Measurements from ENCODE around the gene ERCC6L2.

ERCC6L2 gene

DNA sequence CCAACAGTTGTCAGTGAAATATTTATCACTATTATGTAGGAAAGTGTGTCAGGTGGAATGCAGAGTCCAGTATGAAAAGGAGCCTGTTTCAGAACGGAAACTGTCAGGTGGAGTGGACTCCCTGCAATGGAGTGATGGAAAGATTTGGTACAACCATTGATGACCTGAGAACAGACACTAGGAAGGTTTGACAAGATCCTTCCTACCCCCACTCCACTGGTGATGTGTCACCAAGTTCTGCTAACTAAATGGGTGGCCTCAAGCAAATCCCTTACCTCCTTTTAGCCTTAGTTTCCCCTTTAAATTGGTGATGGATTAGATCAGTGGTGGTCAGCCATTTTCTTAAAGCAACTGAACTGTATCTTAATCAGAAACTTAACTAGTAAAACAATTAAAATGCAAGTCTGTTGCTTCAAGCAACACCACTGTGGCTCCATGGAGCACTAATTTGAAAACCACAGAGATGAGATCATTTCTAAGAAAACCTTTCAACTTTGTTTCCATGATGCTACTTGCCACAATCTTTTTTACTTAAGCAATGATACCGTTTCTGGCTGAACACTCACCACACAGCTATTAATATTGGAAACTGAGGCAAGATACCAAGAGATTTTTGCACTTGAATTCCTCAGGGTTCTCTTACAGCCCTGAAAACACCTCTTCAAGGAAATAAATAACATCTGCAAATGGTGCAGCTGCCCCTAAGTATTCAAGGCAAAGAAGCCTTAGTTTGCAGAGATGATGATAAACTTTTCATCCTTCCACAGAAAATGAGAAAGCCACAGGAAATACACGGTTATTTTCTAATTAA, 140.6 kb downstream of the ERCC6L2 start:
- no peak for DNase-seq
- H3K9me3 ChIP-seq: no peaks in the 10 kb centered on the region
- no peaks in the 10 kb centered on the region for H3K4me1 ChIP-seq
- TF ChIP-seq, protein P1, sequence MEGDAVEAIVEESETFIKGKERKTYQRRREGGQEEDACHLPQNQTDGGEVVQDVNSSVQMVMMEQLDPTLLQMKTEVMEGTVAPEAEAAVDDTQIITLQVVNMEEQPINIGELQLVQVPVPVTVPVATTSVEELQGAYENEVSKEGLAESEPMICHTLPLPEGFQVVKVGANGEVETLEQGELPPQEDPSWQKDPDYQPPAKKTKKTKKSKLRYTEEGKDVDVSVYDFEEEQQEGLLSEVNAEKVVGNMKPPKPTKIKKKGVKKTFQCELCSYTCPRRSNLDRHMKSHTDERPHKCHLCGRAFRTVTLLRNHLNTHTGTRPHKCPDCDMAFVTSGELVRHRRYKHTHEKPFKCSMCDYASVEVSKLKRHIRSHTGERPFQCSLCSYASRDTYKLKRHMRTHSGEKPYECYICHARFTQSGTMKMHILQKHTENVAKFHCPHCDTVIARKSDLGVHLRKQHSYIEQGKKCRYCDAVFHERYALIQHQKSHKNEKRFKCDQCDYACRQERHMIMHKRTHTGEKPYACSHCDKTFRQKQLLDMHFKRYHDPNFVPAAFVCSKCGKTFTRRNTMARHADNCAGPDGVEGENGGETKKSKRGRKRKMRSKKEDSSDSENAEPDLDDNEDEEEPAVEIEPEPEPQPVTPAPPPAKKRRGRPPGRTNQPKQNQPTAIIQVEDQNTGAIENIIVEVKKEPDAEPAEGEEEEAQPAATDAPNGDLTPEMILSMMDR (IDR thresholded peaks at IDR 0.05; ENCODE audit: low read depth, low read length): no peak
- H3K36me3 ChIP-seq: no peaks in the 10 kb centered on the region; the same call in none of the 2 replicates
- no peak overlapping the region for H3K4me3 ChIP-seq (ENCODE audit: low read depth, low read length)
- H3K27me3 ChIP-seq: peaks cover 9% of the 10 kb centered on the region
